NB4 (cell line): ENCODE results near the gene DTNBP1.

Source experiments
- DNase-seq: peaks from one replicate; pipeline ENCODE4 v3.0.0; 2010; ENCODE audit warnings: low read depth
- H3K4me3 ChIP-seq: one replicate; pipeline ENCODE4 v1.5.1; 2011; ENCODE audit warnings: mild to moderate bottlenecking, low read depth, low read length, moderate library complexity
- CTCF ChIP-seq: IDR thresholded peaks from one replicate; pipeline ENCODE4 v1.5.1; 2012; ENCODE audit warnings: low read depth, low read length
- MAX ChIP-seq: IDR thresholded peaks from 2 replicates; pipeline ENCODE4 v1.6.1; 2011; ENCODE audit warnings: low read depth, low read length
- MYC ChIP-seq: IDR thresholded peaks from 2 replicates; pipeline ENCODE4 v1.6.1; 2011; ENCODE audit warnings: low read depth, low read length
- POLR2A ChIP-seq: IDR thresholded peaks from 2 replicates; pipeline ENCODE4 v1.6.1; 2011; ENCODE audit warnings: mild to moderate bottlenecking; ENCODE audit not compliant: insufficient read length; ENCODE audit errors: extremely low read depth

Gene DTNBP1

GRCh38 chr6:15512721-15513120 lies 150.1 kb downstream of the DTNBP1 start:
- TF ChIP-seq POLR2A (no peak), MAX (no peak), MYC (no peak), CTCF (no peak)
- H3K4me3 ChIP-seq: no peak overlapping the region
- DNase-seq: no peak

- H3K4me3 ChIP-seq: no peak overlapping the region
- TF ChIP-seq MYC (no peak), CTCF (peak; percentile 12)
- DNase-seq: peak; percentile 39
Observed at GRCh38 chr6:15512126-15512525, 150.7 kb downstream of the DTNBP1 start.

- DNase-seq: no peak
- TF ChIP-seq MAX (no peak), MYC (no peak), POLR2A (no peak), CTCF (no peak)
- H3K4me3 ChIP-seq: no peak overlapping the region
Observed at GRCh38 chr6:15511248-15512125, 151.3 kb downstream of the DTNBP1 start.

GRCh38 chr6:15510536-15511247 lies 152.1 kb downstream of the DTNBP1 start:
- no peak overlapping the region for H3K4me3 ChIP-seq
- TF ChIP-seq CTCF (no peak), MYC (no peak), MAX (no peak), POLR2A (no peak)
- no peak for DNase-seq

- no peak for DNase-seq
- no peak overlapping the region for H3K4me3 ChIP-seq
- TF ChIP-seq MAX (no peak), CTCF (no peak), MYC (no peak), POLR2A (no peak)
Observed at GRCh38 chr6:15510121-15510520, 152.7 kb downstream of the DTNBP1 start.
